A673 (cell line): Measurements from ENCODE around the gene KANK3.

Source experiments
- CTCF ChIP-seq: fragments of 300-800, 200-600 bp; sonication (generic); conservative IDR thresholded peaks from 2 replicates; pipeline ENCODE4 v1.5.1; 2017; ENCODE audit warnings: low read depth, mild to moderate bottlenecking, antibody characterized with exemption, low read length, moderate library complexity, mixed read lengths
- EZH2 ChIP-seq: fragments of 200-600 bp; sonication (generic); IDR thresholded peaks from 2 replicates; pipeline ENCODE4 v1.6.1; 2017; ENCODE audit warnings: borderline replicate concordance, low read depth, mild to moderate bottlenecking, mixed read lengths, antibody characterized with exemption, low read length; ENCODE audit not compliant: poor library complexity, severe bottlenecking

- TF ChIP-seq CTCF (no peak), EZH2 (no peak)
These were observed 4.2 kb downstream of the KANK3 start for GRCh38 chr19:8338835-8339234.
